NCI-H2196 (cell line): ENCODE data around the gene HYAL3.
"Not testable (repeated sequence)": the region's sequence is repeated elsewhere in the genome, so short reads cannot be mapped to it uniquely, and the experiment has no call there.

Source experiments
- DNase-seq: peaks from one replicate; lab custom pipeline; 2025; ENCODE audit not compliant: unreplicated experiment; lab: John Stamatoyannopoulos, UW

Gene HYAL3

GRCh38 chr3:50271314-50271936, 27.8 kb downstream of the HYAL3 start:
- DNase-seq, result no peak

DNA sequence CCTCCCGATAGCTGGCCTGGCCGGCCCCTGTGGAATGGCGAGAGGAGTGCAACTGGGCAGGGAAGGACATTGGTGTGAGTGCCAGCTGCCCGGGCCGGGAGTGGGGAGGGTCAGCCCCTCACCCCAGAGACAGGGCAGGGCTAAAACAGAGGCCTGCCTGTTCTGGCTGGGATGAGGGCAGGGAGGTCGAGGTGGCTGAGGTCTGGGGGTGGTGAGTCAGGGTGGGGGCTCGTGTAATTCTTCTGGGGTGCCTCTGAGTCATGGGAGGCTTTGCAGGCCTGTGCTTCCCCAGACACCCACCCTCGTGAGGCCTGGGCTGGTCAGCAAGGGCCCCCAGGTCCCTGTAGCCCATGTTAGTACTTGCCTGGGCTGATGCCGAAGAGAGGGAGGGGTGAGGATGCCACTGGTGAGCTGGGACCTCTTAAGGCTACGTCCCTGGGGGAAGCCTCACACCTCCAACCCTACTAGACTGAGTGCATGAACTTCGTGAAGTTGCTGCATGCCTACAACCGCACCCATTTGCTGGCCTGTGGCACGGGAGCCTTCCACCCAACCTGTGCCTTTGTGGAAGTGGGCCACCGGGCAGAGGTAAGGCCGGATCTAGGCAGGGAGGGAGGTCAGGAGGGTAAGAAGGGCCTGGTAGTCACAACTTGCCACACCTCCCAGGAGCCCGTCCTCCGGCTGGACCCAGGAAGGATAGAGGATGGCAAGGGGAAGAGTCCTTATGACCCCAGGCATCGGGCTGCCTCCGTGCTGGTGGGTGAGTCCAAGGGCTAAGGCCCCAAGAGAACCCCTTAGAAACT, 28.6 kb downstream of the HYAL3 start:
- no peak for DNase-seq

DNA sequence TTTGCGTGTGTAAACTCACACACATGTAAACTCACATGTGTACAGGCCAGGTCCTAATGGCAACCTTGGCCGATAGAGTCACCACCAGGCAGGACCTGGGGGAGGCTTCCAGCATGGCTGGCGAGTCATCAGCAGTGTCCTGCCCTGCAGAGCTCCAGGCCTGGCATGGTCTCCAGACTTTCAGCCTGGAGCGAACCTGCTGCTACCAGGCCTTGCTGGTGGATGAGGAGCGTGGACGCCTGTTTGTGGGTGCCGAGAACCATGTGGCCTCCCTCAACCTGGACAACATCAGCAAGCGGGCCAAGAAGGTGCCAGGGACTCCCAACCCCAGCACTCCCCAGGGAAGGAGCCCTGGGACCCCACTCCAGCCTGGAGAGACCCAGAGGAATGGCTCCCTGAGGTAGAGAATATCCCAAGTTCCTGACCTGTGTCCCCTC, 29.2 kb downstream of the HYAL3 start:
- no peak for DNase-seq

DNA sequence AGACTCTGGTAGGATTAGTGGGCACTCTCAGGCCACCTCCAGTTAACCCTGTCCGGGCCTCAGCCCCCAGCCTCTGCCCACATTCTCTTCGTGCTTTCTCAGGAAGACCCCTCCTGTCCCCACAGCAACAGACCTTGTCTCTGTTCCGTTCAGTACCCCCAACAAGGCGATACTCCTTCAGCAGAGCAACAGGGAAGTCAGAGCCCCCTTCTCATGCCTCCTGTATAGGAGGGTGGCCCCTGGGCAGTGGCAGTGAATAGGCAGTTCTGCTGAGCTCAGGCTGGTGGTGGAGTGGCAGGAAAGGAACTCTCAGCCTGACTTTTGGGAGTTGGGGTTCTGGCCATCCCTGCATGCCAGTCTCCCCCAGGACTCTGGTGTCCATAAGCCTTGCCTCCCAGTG, 29.7 kb downstream of the HYAL3 start:
- DNase-seq, result no peak

DNA sequence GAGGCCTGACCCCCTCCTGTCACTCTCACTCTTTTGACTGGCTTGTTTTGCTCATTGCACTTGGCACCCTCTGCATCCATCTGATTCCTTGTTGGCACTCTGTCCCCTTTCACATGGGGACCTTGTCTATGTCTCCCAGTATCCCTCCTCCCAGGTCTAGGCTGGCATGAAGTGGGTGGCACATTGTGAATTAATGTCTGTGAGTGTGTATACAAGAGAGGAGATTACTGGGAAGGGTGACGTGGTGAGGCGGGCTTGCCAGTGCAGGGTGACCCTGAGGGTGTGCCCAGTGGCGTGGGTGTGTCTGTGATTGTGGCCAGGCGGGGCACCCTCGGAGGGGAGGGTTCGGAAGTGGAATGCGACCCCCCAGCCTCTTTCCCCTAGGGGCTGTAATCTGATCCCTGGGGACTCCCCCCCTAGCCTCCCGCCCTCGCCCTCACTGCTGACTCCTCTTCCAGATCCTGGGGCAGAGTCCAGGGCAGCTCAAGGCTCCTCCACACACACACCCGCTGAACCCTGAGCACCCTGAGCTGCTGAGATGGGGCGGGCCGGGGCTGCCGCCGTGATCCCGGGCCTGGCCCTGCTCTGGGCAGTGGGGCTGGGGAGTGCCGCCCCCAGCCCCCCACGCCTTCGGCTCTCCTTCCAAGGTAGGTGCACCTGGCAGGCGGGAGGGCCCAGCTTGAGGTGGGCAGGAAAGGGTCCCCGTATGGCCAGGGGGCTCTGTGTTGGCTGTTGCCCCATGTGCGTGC, 30.3 kb downstream of the HYAL3 start, which contains the start of gene SEMA3B:
TSS of gene SEMA3B (plus strand) at position 445 of the 749 bp plus-strand sequence. CDS start at position 539, 94 bp downstream.
- DNase-seq, result no peak

GRCh38 chr3:50268276-50268675, 30.9 kb downstream of the HYAL3 start:
- no peak for DNase-seq

DNA sequence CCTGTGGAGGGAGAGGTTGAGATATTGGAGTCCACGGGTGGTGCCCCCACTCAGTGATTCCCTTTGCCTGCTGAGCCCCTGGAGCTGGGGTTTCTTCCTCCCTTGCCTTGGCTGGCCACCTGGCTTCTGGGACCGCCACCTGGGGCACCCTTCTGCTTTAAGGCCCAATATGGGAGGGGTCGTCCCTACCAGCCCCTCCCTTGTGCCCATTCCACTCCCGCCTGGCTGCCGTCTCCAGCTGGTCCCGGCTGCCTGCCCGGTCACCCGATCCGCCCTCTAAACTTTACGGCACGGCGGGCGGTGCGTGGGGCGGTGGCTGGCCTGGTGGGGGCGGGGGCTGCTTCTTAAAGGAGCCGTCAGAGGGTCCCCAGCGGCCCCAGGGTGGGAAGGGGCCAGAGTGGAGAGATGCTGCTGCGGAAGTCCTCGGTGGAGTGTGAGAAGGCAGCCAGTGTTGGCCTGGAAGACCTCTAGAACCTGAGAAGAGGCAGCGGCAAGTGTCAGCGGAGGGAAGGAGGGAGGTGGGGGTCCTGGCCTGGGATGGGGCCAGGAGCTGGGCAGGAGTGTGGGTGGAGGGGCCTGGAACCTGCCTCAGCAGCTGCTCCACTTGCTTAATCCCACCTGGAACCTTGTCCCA, 31.8 kb downstream of the HYAL3 start:
- DNase-seq, result no peak

DNA sequence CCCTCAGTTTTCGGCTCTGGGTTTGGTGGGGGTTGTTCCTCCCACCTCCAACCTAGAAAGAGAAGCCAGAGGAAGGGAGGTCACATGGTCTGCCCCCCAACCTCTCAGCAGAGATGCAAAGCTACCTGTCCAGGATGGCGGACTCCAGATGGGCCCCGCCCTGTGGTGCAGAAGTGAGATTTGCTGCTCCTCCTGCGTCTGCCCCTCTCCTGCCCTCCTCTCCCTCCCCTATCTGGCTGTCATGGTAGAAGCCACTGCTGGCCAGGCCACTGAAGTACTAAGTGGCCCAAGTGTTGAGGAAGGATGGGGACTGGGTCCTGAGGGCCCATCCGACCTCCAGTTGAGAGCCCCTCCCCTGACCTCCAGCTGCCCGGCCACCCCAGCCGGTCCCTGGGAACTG, 32.4 kb downstream of the HYAL3 start:
- no peak for DNase-seq

- DNase-seq, result no peak
These were observed 33.2 kb downstream of the HYAL3 start for GRCh38 chr3:50266017-50266416.

GRCh38 chr3:50265571-50265970, 33.6 kb downstream of the HYAL3 start:
- DNase-seq, result no peak

GRCh38 chr3:50264964-50265485, 34.2 kb downstream of the HYAL3 start:
- no peak for DNase-seq

- peak; percentile 21 for DNase-seq
These were observed 34.7 kb downstream of the HYAL3 start for GRCh38 chr3:50264383-50264963.

DNA sequence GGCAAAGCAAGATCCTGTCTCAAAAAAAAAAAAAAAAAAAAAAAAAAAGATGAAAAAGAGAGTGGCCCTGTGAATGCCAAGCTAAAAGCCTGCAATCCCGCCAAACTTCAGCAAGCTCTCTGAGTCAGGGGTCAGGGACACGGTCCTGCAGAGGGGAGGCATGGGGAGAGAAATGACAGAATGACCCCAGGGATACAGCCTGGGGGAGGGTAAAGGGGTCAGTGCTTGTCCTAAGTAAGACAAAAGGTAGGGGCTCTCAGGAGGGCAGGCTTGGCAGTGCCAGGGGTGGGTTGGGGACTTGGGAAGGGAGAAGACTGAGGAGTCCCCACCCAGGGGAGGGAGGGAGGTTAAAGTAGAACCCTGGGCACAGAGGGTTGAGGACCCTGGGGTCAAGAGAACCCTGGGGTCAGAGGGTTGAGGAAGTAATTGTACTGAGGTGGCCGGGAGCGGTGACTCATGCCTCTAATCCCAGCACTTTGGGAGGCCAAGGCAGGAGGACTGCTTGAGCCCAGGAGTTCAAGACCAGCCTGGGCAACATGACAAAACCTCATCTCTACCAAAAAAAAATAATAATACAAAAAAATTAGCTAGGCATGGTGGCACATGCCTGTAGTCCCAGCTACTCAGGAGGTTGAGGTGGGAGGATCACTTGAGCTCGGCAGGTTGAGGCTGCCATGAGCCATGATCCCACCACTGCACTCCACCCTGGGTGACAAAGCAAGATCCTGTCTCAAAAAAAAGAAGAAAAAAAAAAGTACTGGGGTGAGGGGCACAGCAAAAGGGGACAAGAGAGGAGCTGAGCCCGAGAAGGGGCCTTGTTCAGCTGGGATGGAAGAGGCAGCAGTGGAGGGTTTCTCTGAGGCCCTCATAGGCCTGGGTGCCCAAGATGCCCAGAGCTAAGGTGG, 35.5 kb downstream of the HYAL3 start:
- no peak for DNase-seq

DNA sequence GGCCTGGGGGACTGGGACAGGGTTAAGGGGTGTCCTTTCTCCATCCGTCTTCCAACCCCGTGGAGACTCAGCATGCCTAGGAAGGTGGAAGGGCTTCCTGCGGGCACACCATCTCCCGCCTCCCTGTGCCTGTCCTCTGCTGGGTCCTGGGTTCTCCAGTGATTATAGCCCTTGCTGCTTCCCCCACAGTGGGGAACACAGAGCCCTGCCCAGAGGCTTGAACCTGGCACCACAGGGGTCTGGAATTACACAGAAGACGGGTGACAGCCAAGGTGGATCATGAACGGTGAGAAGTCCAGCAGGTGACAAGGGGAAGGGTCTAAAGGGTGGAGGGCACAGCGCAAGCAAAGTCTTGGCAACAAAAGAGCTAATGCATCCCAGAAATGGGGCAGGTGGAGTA, 36.4 kb downstream of the HYAL3 start:
- no peak for DNase-seq

- DNase-seq, result not testable (repeated sequence)
These were observed 37.0 kb downstream of the HYAL3 start for GRCh38 chr3:50262200-50262599.

GRCh38 chr3:50261505-50261904, 37.7 kb downstream of the HYAL3 start:
- no peak for DNase-seq

- DNase-seq, result no peak
These were observed 38.2 kb downstream of the HYAL3 start for GRCh38 chr3:50260942-50261441.

GRCh38 chr3:50260027-50260941, 38.9 kb downstream of the HYAL3 start:
- DNase-seq, result peak; percentile 76
